HEK293T (cell line): ENCODE results near the gene SCNN1A.

Experiments used
- CTCF ChIA-PET: fragments of 350-600 bp; formaldehyde crosslinking; extraction: SDS; loops from one replicate; lab custom pipeline; 2021; ENCODE audit warnings: antibody characterized with exemption, inconsistent platforms; lab: Yijun Ruan, JAX
- POLR2A ChIA-PET: fragments of 350-600 bp; formaldehyde crosslinking; extraction: SDS; loops from one replicate; lab custom pipeline; 2020; ENCODE audit warnings: antibody characterized with exemption, inconsistent platforms; lab: Yijun Ruan, JAX
- DNase-seq: peaks from one replicate; pipeline ENCODE4 v3.0.0; 2012; ENCODE audit warnings: mixed read lengths; ENCODE audit errors: extremely low spot score
- ARNT ChIP-seq: fragments of 450-650 bp; IDR thresholded peaks from 2 replicates; pipeline ENCODE4 v1.6.1; 2017; ENCODE audit warnings: mild to moderate bottlenecking
- BHLHE40 ChIP-seq: fragments of 450-650 bp; IDR thresholded peaks from 2 replicates; pipeline ENCODE4 v1.6.1; 2016; ENCODE audit warnings: mild to moderate bottlenecking, moderate library complexity, borderline replicate concordance
- CTBP1 ChIP-seq: fragments of 450-650 bp; IDR thresholded peaks from 2 replicates; pipeline ENCODE4 v1.6.1; 2016; ENCODE audit warnings: borderline replicate concordance
- ELF4 ChIP-seq: fragments of 450-650 bp; IDR thresholded peaks from 2 replicates; pipeline ENCODE4 v1.6.1; 2017; ENCODE audit warnings: antibody characterized with exemption
- FOXA1 ChIP-seq: fragments of 450-650 bp; IDR thresholded peaks from 2 replicates; pipeline ENCODE4 v1.6.1; 2016; ENCODE audit warnings: mild to moderate bottlenecking
- FOXK2 ChIP-seq: fragments of 450-650 bp; IDR thresholded peaks from 2 replicates; pipeline ENCODE4 v1.6.1; 2016; ENCODE audit warnings: mild to moderate bottlenecking
- FOXM1 ChIP-seq: fragments of 450-650 bp; IDR thresholded peaks from 2 replicates; pipeline ENCODE4 v1.6.1; 2017; ENCODE audit warnings: mild to moderate bottlenecking, borderline replicate concordance
- HDGF ChIP-seq: fragments of 450-650 bp; IDR thresholded peaks from 2 replicates; pipeline ENCODE4 v1.6.1; 2017; ENCODE audit warnings: antibody characterized with exemption, borderline replicate concordance
- L3MBTL2 ChIP-seq: fragments of 450-650 bp; conservative IDR thresholded peaks from 2 replicates; pipeline ENCODE4 v1.6.1; 2016; ENCODE audit warnings: mild to moderate bottlenecking
- LEF1 ChIP-seq: fragments of 450-650 bp; IDR thresholded peaks from 2 replicates; pipeline ENCODE4 v1.6.1; 2017; ENCODE audit warnings: mild to moderate bottlenecking, borderline replicate concordance
- NFRKB ChIP-seq: fragments of 450-650 bp; IDR thresholded peaks from 2 replicates; pipeline ENCODE4 v1.6.1; 2016; ENCODE audit warnings: mild to moderate bottlenecking, moderate library complexity
- SP1 ChIP-seq: fragments of 450-650 bp; IDR thresholded peaks from 2 replicates; pipeline ENCODE4 v1.6.1; 2017
- SUZ12 ChIP-seq: fragments of 450-650 bp; IDR thresholded peaks from 2 replicates; pipeline ENCODE4 v1.6.1; 2016; ENCODE audit warnings: mild to moderate bottlenecking
- TARDBP ChIP-seq: fragments of 450-650 bp; IDR thresholded peaks from 2 replicates; pipeline ENCODE4 v1.6.1; 2016
- ZNF384 ChIP-seq: fragments of 450-650 bp; IDR thresholded peaks from 2 replicates; pipeline ENCODE4 v1.6.1; 2016
- TF ChIP-seq, protein P1 (sequence below): fragments of 450-650 bp; IDR thresholded peaks from 2 replicates; pipeline ENCODE4 v1.6.1; 2016

Gene SCNN1A

GRCh38 chr12:6407236-6407954 is 32.0 kb upstream of the SCNN1A start:
- TF ChIP-seq FOXM1 (no peak), SUZ12 (no peak), NFRKB (no peak)
- TF ChIP-seq, protein P1, sequence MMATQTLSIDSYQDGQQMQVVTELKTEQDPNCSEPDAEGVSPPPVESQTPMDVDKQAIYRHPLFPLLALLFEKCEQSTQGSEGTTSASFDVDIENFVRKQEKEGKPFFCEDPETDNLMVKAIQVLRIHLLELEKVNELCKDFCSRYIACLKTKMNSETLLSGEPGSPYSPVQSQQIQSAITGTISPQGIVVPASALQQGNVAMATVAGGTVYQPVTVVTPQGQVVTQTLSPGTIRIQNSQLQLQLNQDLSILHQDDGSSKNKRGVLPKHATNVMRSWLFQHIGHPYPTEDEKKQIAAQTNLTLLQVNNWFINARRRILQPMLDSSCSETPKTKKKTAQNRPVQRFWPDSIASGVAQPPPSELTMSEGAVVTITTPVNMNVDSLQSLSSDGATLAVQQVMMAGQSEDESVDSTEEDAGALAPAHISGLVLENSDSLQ: peak; percentile 58
- ChIA-PET CTCF (no interaction called here), POLR2A (no interaction called here)
- no peak for DNase-seq

GRCh38 chr12:6405963-6406362 is 30.6 kb upstream of the SCNN1A start:
- no peak for DNase-seq
- no peak for TF ChIP-seq FOXA1
- TF ChIP-seq SUZ12: no peak
- no peak for TF ChIP-seq ELF4
- no peak for TF ChIP-seq FOXK2
- no peak for TF ChIP-seq TARDBP
- no peak for TF ChIP-seq L3MBTL2
- no peak for TF ChIP-seq ZNF384
- TF ChIP-seq ARNT: no peak
- TF ChIP-seq NFRKB: no peak
- no peak for TF ChIP-seq SP1
- TF ChIP-seq, protein P1: no peak
- CTCF ChIA-PET: no interaction called here
- POLR2A ChIA-PET: no interaction called here

DNA sequence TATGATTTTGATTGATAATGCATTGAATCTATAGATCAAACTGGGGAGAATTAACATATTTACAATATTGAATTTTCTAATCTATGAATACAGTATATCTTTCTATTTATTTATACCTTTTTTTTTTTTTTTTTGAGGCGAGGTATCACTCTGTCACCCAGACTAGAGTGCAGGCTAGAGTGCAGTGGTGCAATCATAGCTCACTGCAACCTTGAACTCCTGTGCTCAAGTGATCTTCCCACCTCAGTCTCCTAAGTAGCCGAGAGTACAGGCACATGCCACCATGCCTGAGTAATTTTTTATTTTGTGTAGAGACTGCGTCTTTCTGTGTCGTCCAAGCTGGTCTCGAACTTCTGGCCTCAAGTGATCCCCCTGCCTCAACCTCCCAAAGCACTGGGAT is 29.0 kb upstream of the SCNN1A start:
- ChIA-PET POLR2A (interaction anchor here (0.8 kb wide), 1 partner anchor 45 kb away, joined by 4 read pairs; no protein-coding TSS in a partner anchor), CTCF (no interaction called here)
- no peak for DNase-seq
- TF ChIP-seq SP1: no peak
- no peak for TF ChIP-seq ARNT
- TF ChIP-seq NFRKB: no peak
- no peak for TF ChIP-seq FOXK2
- TF ChIP-seq LEF1: no peak
- no peak for TF ChIP-seq TARDBP
- no peak for TF ChIP-seq CTBP1
- no peak for TF ChIP-seq HDGF
- no peak for TF ChIP-seq L3MBTL2

DNA sequence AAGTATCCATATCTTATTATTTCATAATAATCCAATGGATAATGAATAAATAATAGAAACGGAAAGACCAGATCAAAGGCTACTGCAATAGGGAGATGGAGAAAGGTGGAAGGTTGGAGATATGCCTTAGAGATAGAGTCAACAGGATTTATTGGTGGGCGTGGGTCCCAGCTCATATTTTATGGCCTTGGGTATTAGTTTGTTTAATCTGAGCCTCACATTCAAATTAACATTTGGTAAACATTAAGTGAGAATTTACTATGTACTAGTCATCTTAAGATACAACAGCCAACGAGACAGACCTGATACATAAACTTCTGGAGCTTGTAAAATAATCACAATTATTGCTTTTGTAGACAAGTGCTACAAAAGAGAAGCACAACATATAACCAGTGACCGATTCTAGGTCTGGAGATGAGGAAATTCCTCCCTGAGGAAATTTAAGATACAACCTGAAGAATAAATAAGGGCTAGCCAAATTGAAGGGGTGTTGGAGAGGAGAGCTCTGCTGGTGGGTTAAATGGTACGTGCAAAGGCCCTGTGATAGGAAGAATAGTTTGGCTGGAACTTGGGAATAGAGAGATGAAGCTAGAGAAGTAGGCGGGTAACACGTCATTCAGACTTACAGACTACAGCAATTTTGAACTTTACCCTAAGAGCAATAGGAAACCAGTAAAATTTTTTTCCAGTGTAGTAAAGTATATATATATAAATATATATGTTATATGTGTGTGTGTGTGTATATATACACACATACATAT is 24.7 kb upstream of the SCNN1A start:
- ChIA-PET CTCF (interaction anchor here (1.2 kb wide), 1 partner anchor 18 kb away, joined by 3 read pairs; no protein-coding TSS in a partner anchor), POLR2A (no interaction called here)
- TF ChIP-seq ARNT: no peak
- no peak for TF ChIP-seq FOXA1
- no peak for TF ChIP-seq ELF4
- TF ChIP-seq HDGF: no peak
- TF ChIP-seq FOXK2: no peak
- no peak for TF ChIP-seq L3MBTL2
- TF ChIP-seq NFRKB: no peak
- TF ChIP-seq BHLHE40: no peak
- TF ChIP-seq CTBP1: no peak
- no peak for TF ChIP-seq SUZ12
- TF ChIP-seq, protein P1: no peak
- no peak for TF ChIP-seq FOXM1
- TF ChIP-seq ZNF384: no peak
- no peak for DNase-seq

DNA sequence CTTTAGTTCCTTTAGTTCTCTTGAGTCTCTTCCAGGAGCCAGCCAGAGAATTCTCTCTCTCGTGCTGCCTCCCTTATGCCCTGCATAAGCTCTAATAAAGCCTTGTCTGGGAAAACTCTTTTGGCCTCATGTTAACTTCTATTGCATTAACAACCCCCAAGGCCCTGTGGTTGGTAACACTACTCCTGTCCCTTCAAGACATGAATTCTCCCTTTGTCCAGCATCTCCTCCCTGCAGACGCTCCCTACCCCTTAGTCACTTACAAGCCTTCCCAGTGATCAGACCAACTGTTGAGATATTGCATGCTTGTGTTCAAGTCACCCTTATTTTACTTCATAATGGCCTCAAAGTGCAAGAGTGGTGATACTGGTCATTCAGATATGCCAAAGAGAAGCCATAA is 20.7 kb upstream of the SCNN1A start:
- CTCF ChIA-PET: no interaction called here
- POLR2A ChIA-PET: no interaction called here
- TF ChIP-seq FOXA1: no peak
- TF ChIP-seq FOXM1: no peak
- no peak for DNase-seq

DNA sequence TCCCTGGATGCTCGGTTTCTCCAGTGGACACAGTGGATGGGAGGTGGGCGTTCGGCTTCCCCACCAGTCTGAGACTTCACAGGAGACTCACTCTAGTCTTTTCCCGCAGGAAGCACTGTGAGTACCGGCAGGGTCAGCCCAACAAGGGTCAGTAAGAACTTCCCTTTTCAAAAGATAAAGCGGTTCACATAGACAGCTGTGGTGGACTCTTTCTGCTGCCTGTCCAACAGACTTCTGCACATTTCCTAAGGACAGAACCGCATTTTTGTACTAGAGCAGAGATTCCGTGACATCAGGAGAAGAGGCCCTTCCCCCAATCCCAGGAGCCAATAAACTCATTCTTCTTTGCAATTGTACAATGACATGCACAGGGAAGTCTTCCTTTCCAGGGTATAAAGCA is 19.0 kb upstream of the SCNN1A start:
- no peak for TF ChIP-seq ELF4
- TF ChIP-seq CTBP1: no peak
- no peak for TF ChIP-seq BHLHE40
- TF ChIP-seq L3MBTL2: no peak
- TF ChIP-seq HDGF: no peak
- TF ChIP-seq ZNF384: no peak
- TF ChIP-seq ARNT: no peak
- TF ChIP-seq, protein P1: no peak
- TF ChIP-seq SP1: no peak
- TF ChIP-seq FOXA1: no peak
- TF ChIP-seq NFRKB: no peak
- no peak for TF ChIP-seq TARDBP
- TF ChIP-seq LEF1: no peak
- ChIA-PET CTCF (no interaction called here), POLR2A (no interaction called here)
- DNase-seq: no peak
